ENCODE measurements around the gene MYMX.

Gene MYMX

GRCh38 chr6:44219053-44219814 is 2.5 kb downstream of the MYMX start:
- TF ChIP-seq MYC (IDR thresholded peaks at IDR 0.05; ENCODE audit: low read depth, low read length) (no peak), POLR2A (IDR thresholded peaks at IDR 0.05; ENCODE audit: extremely low read depth, insufficient read length) (peak; percentile 40), CTCF (IDR thresholded peaks at IDR 0.05; ENCODE audit: low read depth, low read length) (no peak), MAX (IDR thresholded peaks at IDR 0.05; ENCODE audit: low read depth, low read length) (no peak)
- peak overlapping the region; percentile 53 for H3K4me3 ChIP-seq (ENCODE audit: low read depth, low read length)
- peak; percentile 92 for DNase-seq (ENCODE audit: low read depth)

- TF ChIP-seq CTCF (IDR thresholded peaks at IDR 0.05; ENCODE audit: low read depth, low read length) (peak; percentile 20), POLR2A (IDR thresholded peaks at IDR 0.05; ENCODE audit: extremely low read depth, insufficient read length) (no peak), MAX (IDR thresholded peaks at IDR 0.05; ENCODE audit: low read depth, low read length) (no peak), MYC (IDR thresholded peaks at IDR 0.05; ENCODE audit: low read depth, low read length) (no peak)
- peak; percentile 25 for DNase-seq (ENCODE audit: low read depth)
- peak overlapping the region; percentile 53 for H3K4me3 ChIP-seq (ENCODE audit: low read depth, low read length)
These were observed 3.4 kb downstream of the MYMX start for GRCh38 chr6:44219815-44220784.

GRCh38 chr6:44220913-44221290 is 4.2 kb downstream of the MYMX start:
- no peak overlapping the region for H3K4me3 ChIP-seq (ENCODE audit: low read depth, low read length)
- DNase-seq (ENCODE audit: low read depth): no peak
- TF ChIP-seq MYC (IDR thresholded peaks at IDR 0.05; ENCODE audit: low read depth, low read length) (no peak), MAX (IDR thresholded peaks at IDR 0.05; ENCODE audit: low read depth, low read length) (no peak), POLR2A (IDR thresholded peaks at IDR 0.05; ENCODE audit: extremely low read depth, insufficient read length) (no peak), CTCF (IDR thresholded peaks at IDR 0.05; ENCODE audit: low read depth, low read length) (no peak)

GRCh38 chr6:44221291-44221960 is 4.7 kb downstream of the MYMX start:
- no peak overlapping the region for H3K4me3 ChIP-seq (ENCODE audit: low read depth, low read length)
- peak; percentile 93 for DNase-seq (ENCODE audit: low read depth)
- TF ChIP-seq MYC (IDR thresholded peaks at IDR 0.05; ENCODE audit: low read depth, low read length) (no peak), MAX (IDR thresholded peaks at IDR 0.05; ENCODE audit: low read depth, low read length) (peak; percentile 61), POLR2A (IDR thresholded peaks at IDR 0.05; ENCODE audit: extremely low read depth, insufficient read length) (no peak), CTCF (IDR thresholded peaks at IDR 0.05; ENCODE audit: low read depth, low read length) (peak; percentile 95)

GRCh38 chr6:44221961-44222335 is 5.2 kb downstream of the MYMX start:
- DNase-seq (ENCODE audit: low read depth): no peak
- H3K4me3 ChIP-seq (ENCODE audit: low read depth, low read length): no peak overlapping the region
- no peak for TF ChIP-seq MAX (IDR thresholded peaks at IDR 0.05; ENCODE audit: low read depth, low read length)
- no peak for TF ChIP-seq POLR2A (IDR thresholded peaks at IDR 0.05; ENCODE audit: extremely low read depth, insufficient read length)
- no peak for TF ChIP-seq CTCF (IDR thresholded peaks at IDR 0.05; ENCODE audit: low read depth, low read length)

Measured in NB4 (cell line).